Measurements from ENCODE around the gene BNIPL.

BNIPL gene

GRCh38 chr1:151006327-151007052, 29.9 kb upstream of the BNIPL start, which contains the start of gene MINDY1:
TSS of gene MINDY1 (minus strand) at chr1:151006902. CDS start at chr1:151002617, 4,285 bp downstream.
- Histone ChIP-seq H3K27ac (ENCODE audit: low read depth, low read length) (peak within 1 kb of the TSS; percentile 51), H3K9me3 (ENCODE audit: insufficient read depth, low read length) (no peaks in the 10 kb centered on the region), H3F3A (ENCODE audit: insufficient read depth) (peaks cover 8% of the 10 kb centered on the region; the same call in 1 of the 2 replicates), H3K4me3 (ENCODE audit: insufficient read depth, low read length, poor library complexity, severe bottlenecking) (peak within 1 kb of the TSS; percentile 48), H3K9ac (ENCODE audit: low read length) (peak within 1 kb of the TSS; percentile 83), H3K4me2 (ENCODE audit: low read depth, low read length, poor library complexity, severe bottlenecking) (peak within 1 kb of the TSS; percentile 75), H3K9me2 (replicated peaks; ENCODE audit: insufficient read depth, low read length) (no peaks in the 10 kb centered on the region), H3K27me3 (ENCODE audit: low read length) (no peaks in the 10 kb centered on the region), H2AFZ (ENCODE audit: low read depth, low read length, severe bottlenecking) (peak within 1 kb of the TSS; percentile 85), H3K36me3 (ENCODE audit: low read length) (no peaks in the 10 kb centered on the region), H3K79me2 (ENCODE audit: insufficient read depth, low read length) (peaks cover 12% of the 10 kb centered on the region; the same call in 1 of the 2 replicates), H4K20me1 (ENCODE audit: low read depth, low read length) (no peaks in the 10 kb centered on the region)
- TF ChIP-seq EZH2phosphoT487 (conservative IDR thresholded peaks at IDR 0.05; ENCODE audit: low read length): no peak
- TF ChIP-seq CTCF (IDR thresholded peaks at IDR 0.05; ENCODE audit: insufficient read depth, low read length, poor library complexity, severe bottlenecking): no peak

- Histone ChIP-seq H3K9me2 (replicated peaks; ENCODE audit: insufficient read depth, low read length) (no peaks in the 10 kb centered on the region), H3F3A (ENCODE audit: insufficient read depth) (peaks cover 8% of the 10 kb centered on the region; the same call in 1 of the 2 replicates), H3K4me3 (ENCODE audit: insufficient read depth, low read length, poor library complexity, severe bottlenecking) (peak overlapping the region; percentile 87), H3K9me3 (ENCODE audit: insufficient read depth, low read length) (no peaks in the 10 kb centered on the region), H3K4me2 (ENCODE audit: low read depth, low read length, poor library complexity, severe bottlenecking) (peak overlapping the region; percentile 75), H3K79me2 (ENCODE audit: insufficient read depth, low read length) (peaks cover 12% of the 10 kb centered on the region; the same call in 1 of the 2 replicates), H3K36me3 (ENCODE audit: low read length) (no peaks in the 10 kb centered on the region), H3K27me3 (ENCODE audit: low read length) (no peaks in the 10 kb centered on the region), H4K20me1 (ENCODE audit: low read depth, low read length) (no peaks in the 10 kb centered on the region), H3K9ac (ENCODE audit: low read length) (peak overlapping the region; percentile 83), H3K27ac (ENCODE audit: low read depth, low read length) (peak overlapping the region; percentile 51), H2AFZ (ENCODE audit: low read depth, low read length, severe bottlenecking) (peak overlapping the region; percentile 85)
- TF ChIP-seq CTCF (IDR thresholded peaks at IDR 0.05; ENCODE audit: insufficient read depth, low read length, poor library complexity, severe bottlenecking): no peak
- no peak for TF ChIP-seq EZH2phosphoT487 (conservative IDR thresholded peaks at IDR 0.05; ENCODE audit: low read length)
Measured at GRCh38 chr1:151007853-151008243, 28.5 kb upstream of the BNIPL start.

GRCh38 chr1:151008244-151009205, 27.9 kb upstream of the BNIPL start, which contains the start of gene PRUNE1:
TSS of gene PRUNE1 (plus strand) at chr1:151008449. CDS start at chr1:151008633, 184 bp downstream.
- Histone ChIP-seq H3K27me3 (ENCODE audit: low read length) (no peaks in the 10 kb centered on the region), H3K9ac (ENCODE audit: low read length) (peak within 1 kb of the TSS; percentile 83), H3K4me3 (ENCODE audit: insufficient read depth, low read length, poor library complexity, severe bottlenecking) (peak within 1 kb of the TSS; percentile 87), H3F3A (ENCODE audit: insufficient read depth) (peaks cover 8% of the 10 kb centered on the region; the same call in 1 of the 2 replicates), H3K9me3 (ENCODE audit: insufficient read depth, low read length) (no peaks in the 10 kb centered on the region), H3K79me2 (ENCODE audit: insufficient read depth, low read length) (peaks cover 12% of the 10 kb centered on the region; the same call in 1 of the 2 replicates), H3K9me2 (replicated peaks; ENCODE audit: insufficient read depth, low read length) (no peaks in the 10 kb centered on the region), H4K20me1 (ENCODE audit: low read depth, low read length) (no peaks in the 10 kb centered on the region), H3K4me2 (ENCODE audit: low read depth, low read length, poor library complexity, severe bottlenecking) (peak within 1 kb of the TSS; percentile 75), H3K36me3 (ENCODE audit: low read length) (no peaks in the 10 kb centered on the region), H3K27ac (ENCODE audit: low read depth, low read length) (peak within 1 kb of the TSS; percentile 51), H2AFZ (ENCODE audit: low read depth, low read length, severe bottlenecking) (peak within 1 kb of the TSS; percentile 85)
- TF ChIP-seq CTCF (IDR thresholded peaks at IDR 0.05; ENCODE audit: insufficient read depth, low read length, poor library complexity, severe bottlenecking) (no peak), EZH2phosphoT487 (conservative IDR thresholded peaks at IDR 0.05; ENCODE audit: low read length) (no peak)

Data from SU-DHL-6 (cell line).